ENCODE data around the gene ATXN7. TPM values are rescaled to one million over a fixed set of nuclear protein-coding genes. Genes with fewer than 3 reads are reported as not detected.

Gene ATXN7
- total RNA-seq, 1 experiment from 2014 or later, result 36.7 TPM

DNA sequence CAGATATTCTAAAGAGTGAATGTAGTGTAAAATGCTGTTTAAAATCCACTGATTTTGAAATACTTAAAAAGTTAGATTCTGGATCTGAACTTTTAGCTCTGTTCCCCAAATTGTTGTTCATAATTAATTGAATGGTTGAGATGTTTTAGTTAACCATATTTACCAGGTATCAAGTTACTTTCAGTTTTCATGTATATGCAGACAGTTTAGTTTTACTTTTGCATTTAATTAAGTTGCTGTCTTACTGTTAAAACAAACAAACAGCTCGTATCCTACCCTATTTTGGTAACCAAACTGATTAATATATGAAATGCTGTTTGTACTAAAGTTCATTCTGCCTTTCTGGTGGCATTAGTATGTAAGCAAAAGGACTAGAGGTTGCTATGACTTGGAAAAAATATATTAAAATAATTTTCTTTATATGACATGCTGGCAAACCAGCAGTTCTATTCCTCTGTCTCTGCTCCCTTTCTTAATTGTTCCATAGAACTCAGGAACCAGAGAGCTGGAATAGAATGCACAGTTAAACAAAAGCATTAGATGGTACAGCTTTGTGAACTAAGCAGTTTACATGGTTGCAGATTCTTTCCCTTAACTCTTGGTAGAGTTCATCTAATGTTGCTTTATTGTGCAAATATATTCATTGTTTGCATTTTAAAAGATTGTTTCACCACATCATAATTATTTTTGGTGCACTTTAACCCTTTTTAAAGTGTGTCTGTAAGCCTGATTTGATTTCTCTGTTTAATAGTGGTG lies 88.0 kb downstream of the ATXN7 start:
- no TSS peak for BruUV-seq (replicated peaks)
- intact Hi-C loops (cut with micrococcal nuclease), result no loop called here
- no peak overlapping the region for H3K27ac Mint-ChIP-seq (ENCODE audit: low read depth, unreplicated experiment)
- no peaks in the 10 kb centered on the region for H3K27me3 Mint-ChIP-seq (ENCODE audit: insufficient read depth, unreplicated experiment)
- no peak for TF ChIP-seq CTCF (IDR thresholded peaks at IDR 0.05; ENCODE audit: unreplicated experiment)
- H3K9me3 Mint-ChIP-seq (ENCODE audit: unreplicated experiment), result no peaks in the 10 kb centered on the region
- DNase-seq (ENCODE audit: unreplicated experiment), result no peak
- H3K4me3 Mint-ChIP-seq (ENCODE audit: unreplicated experiment), result no peak overlapping the region
- CTCF ChIA-PET, result interaction anchor here (0.9 to 1.6 kb wide), 4 partner anchors 10 to 72 kb away, joined by 4 to 15 read pairs (median 4); partner anchors contain the start of gene PSMD6
- POLR2A ChIA-PET, result interaction anchor here (1.0 to 1.3 kb wide), 4 partner anchors 9 to 40 kb away, joined by 3 to 5 read pairs (median 3); no protein-coding TSS in a partner anchor
- H3K4me1 Mint-ChIP-seq (ENCODE audit: insufficient read depth, unreplicated experiment), result peaks cover 14% of the 10 kb centered on the region
- peaks cover 24% of the 10 kb centered on the region for H3K36me3 Mint-ChIP-seq (ENCODE audit: insufficient read depth, unreplicated experiment)

- ChIA-PET CTCF (interaction anchor here (0.9 to 1.6 kb wide), 2 partner anchors 10 to 71 kb away, joined by 5 to 15 read pairs; partner anchors contain the start of gene PSMD6), POLR2A (interaction anchor here (1.2 kb wide), 2 partner anchors 20 to 38 kb away, joined by 3 read pairs; no protein-coding TSS in a partner anchor)
- no peak for TF ChIP-seq CTCF (IDR thresholded peaks at IDR 0.05; ENCODE audit: unreplicated experiment)
- peaks cover 14% of the 10 kb centered on the region for H3K4me1 Mint-ChIP-seq (ENCODE audit: insufficient read depth, unreplicated experiment)
- DNase-seq (ENCODE audit: unreplicated experiment), result no peak
- H3K4me3 Mint-ChIP-seq (ENCODE audit: unreplicated experiment), result no peak overlapping the region
- H3K36me3 Mint-ChIP-seq (ENCODE audit: insufficient read depth, unreplicated experiment), result peaks cover 21% of the 10 kb centered on the region
- intact Hi-C loops (cut with micrococcal nuclease), result no loop called here
- H3K27ac Mint-ChIP-seq (ENCODE audit: low read depth, unreplicated experiment), result no peak overlapping the region
- H3K27me3 Mint-ChIP-seq (ENCODE audit: insufficient read depth, unreplicated experiment), result no peaks in the 10 kb centered on the region
- no peaks in the 10 kb centered on the region for H3K9me3 Mint-ChIP-seq (ENCODE audit: unreplicated experiment)
- BruUV-seq (replicated peaks), result no TSS peak
Measured at GRCh38 chr3:63952248-63952594, 88.6 kb downstream of the ATXN7 start.

GRCh38 chr3:63954182-63954581 lies 90.5 kb downstream of the ATXN7 start:
- peak overlapping the region; percentile 46 for H3K27ac Mint-ChIP-seq (ENCODE audit: low read depth, unreplicated experiment)
- peak; percentile 68 for DNase-seq (ENCODE audit: unreplicated experiment)
- no peaks in the 10 kb centered on the region for H3K27me3 Mint-ChIP-seq (ENCODE audit: insufficient read depth, unreplicated experiment)
- peaks cover 20% of the 10 kb centered on the region for H3K36me3 Mint-ChIP-seq (ENCODE audit: insufficient read depth, unreplicated experiment)
- TSS peak; percentile 3 for BruUV-seq (replicated peaks)
- POLR2A ChIA-PET, result interaction anchor here (0.7 to 1.5 kb wide), 2 partner anchors 13 to 721 kb away, joined by 4 read pairs; no protein-coding TSS in a partner anchor
- CTCF ChIA-PET, result interaction anchor here (0.7 to 1.2 kb wide), 4 partner anchors 10 to 76 kb away, joined by 3 to 4 read pairs (median 4); no protein-coding TSS in a partner anchor
- H3K4me3 Mint-ChIP-seq (ENCODE audit: unreplicated experiment), result no peak overlapping the region
- intact Hi-C loops (cut with micrococcal nuclease), result no loop called here
- no peak for TF ChIP-seq CTCF (IDR thresholded peaks at IDR 0.05; ENCODE audit: unreplicated experiment)
- H3K9me3 Mint-ChIP-seq (ENCODE audit: unreplicated experiment), result no peaks in the 10 kb centered on the region
- peaks cover 4% of the 10 kb centered on the region for H3K4me1 Mint-ChIP-seq (ENCODE audit: insufficient read depth, unreplicated experiment)

GRCh38 chr3:63955036-63955650 lies 91.5 kb downstream of the ATXN7 start:
- intact Hi-C loops (cut with micrococcal nuclease), result no loop called here
- Mint-ChIP-seq H3K27me3 (ENCODE audit: insufficient read depth, unreplicated experiment) (no peaks in the 10 kb centered on the region), H3K9me3 (ENCODE audit: unreplicated experiment) (no peaks in the 10 kb centered on the region), H3K4me1 (ENCODE audit: insufficient read depth, unreplicated experiment) (peaks cover 9% of the 10 kb centered on the region), H3K27ac (ENCODE audit: low read depth, unreplicated experiment) (no peak overlapping the region), H3K4me3 (ENCODE audit: unreplicated experiment) (no peak overlapping the region), H3K36me3 (ENCODE audit: insufficient read depth, unreplicated experiment) (peaks cover 16% of the 10 kb centered on the region)
- DNase-seq (ENCODE audit: unreplicated experiment), result no peak
- POLR2A ChIA-PET, result no interaction called here
- CTCF ChIA-PET, result interaction anchor here (15.7 kb wide), 1 partner anchor 39 kb away, joined by 359 read pairs; no protein-coding TSS in a partner anchor
- BruUV-seq (replicated peaks), result no TSS peak
- no peak for TF ChIP-seq CTCF (IDR thresholded peaks at IDR 0.05; ENCODE audit: unreplicated experiment)

Data from MCF 10A (cell line).